HT1080 (cell line): Measurements from ENCODE around the gene PAQR6. TPM values are rescaled to one million over a fixed set of nuclear protein-coding genes. Genes with fewer than 3 reads are reported as not detected.
"Not testable (repeated sequence)": the region's sequence is repeated elsewhere in the genome, so short reads cannot be mapped to it uniquely, and the experiment has no call there.

ENCODE experiments used
- DNase-seq: peaks from one replicate; pipeline ENCODE4 v3.0.0-alpha.2; 2015; ENCODE audit warnings: low read depth
- total RNA-seq: library from RNA; depleted of rRNA; stranded (reverse); fragments of >200 nt; shearing (Covaris generic); gene quantifications from 2 replicates; pipeline ENCODE4 v1.2.3, GENCODE V29; 2014

PAQR6 gene
- total RNA-seq, 1 experiment from 2014 or later = 0.40 TPM

GRCh38 chr1:156233426-156234127, 14.3 kb downstream of the PAQR6 start:
- DNase-seq = peak; percentile 77

GRCh38 chr1:156232201-156232894, 15.5 kb downstream of the PAQR6 start:
- no peak for DNase-seq

GRCh38 chr1:156230473-156230837, 17.4 kb downstream of the PAQR6 start:
- DNase-seq = no peak

GRCh38 chr1:156229809-156230472, 17.9 kb downstream of the PAQR6 start:
- DNase-seq = no peak

- DNase-seq = no peak
Measured at GRCh38 chr1:156228501-156228900, 19.4 kb downstream of the PAQR6 start.

- DNase-seq = no peak
Measured at GRCh38 chr1:156226782-156227181, 21.1 kb downstream of the PAQR6 start.

GRCh38 chr1:156226116-156226538, 21.7 kb downstream of the PAQR6 start:
- no peak for DNase-seq

GRCh38 chr1:156225677-156226014, 22.2 kb downstream of the PAQR6 start:
- DNase-seq = no peak

- no peak for DNase-seq
Measured at GRCh38 chr1:156221986-156222692, 25.7 kb downstream of the PAQR6 start.

- DNase-seq = no peak
Measured at GRCh38 chr1:156220226-156220625, 27.6 kb downstream of the PAQR6 start.

- DNase-seq = peak; percentile 61
Measured at GRCh38 chr1:156217871-156218270, 30.0 kb downstream of the PAQR6 start.

GRCh38 chr1:156216361-156217086, 31.3 kb downstream of the PAQR6 start:
- DNase-seq = not testable (repeated sequence)

GRCh38 chr1:156214024-156214748, 33.7 kb downstream of the PAQR6 start:
- DNase-seq = peak; percentile 62

- DNase-seq = no peak
Measured at GRCh38 chr1:156213644-156213966, 34.3 kb downstream of the PAQR6 start.

GRCh38 chr1:156212833-156213643, 34.8 kb downstream of the PAQR6 start, which contains the start of gene PMF1:
Gene PMF1, plus strand, starts transcription at chr1:156213007. Its CDS starts 9 bp downstream, at chr1:156213016.
- peak; percentile 94 for DNase-seq

- DNase-seq = no peak
Measured at GRCh38 chr1:156212130-156212529, 35.7 kb downstream of the PAQR6 start.

GRCh38 chr1:156211243-156211642, 36.6 kb downstream of the PAQR6 start:
- no peak for DNase-seq

GRCh38 chr1:156204686-156205085, 43.2 kb downstream of the PAQR6 start:
- DNase-seq = no peak

GRCh38 chr1:156203331-156203730, 44.5 kb downstream of the PAQR6 start:
- DNase-seq = no peak

- DNase-seq = no peak
Measured at GRCh38 chr1:156200044-156200443, 47.8 kb downstream of the PAQR6 start.
